Neural cell (in vitro differentiated cells): Measurements from ENCODE around the gene MEIS3. TPM values are rescaled to one million over a fixed set of nuclear protein-coding genes. Genes with fewer than 3 reads are reported as not detected.

Source experiments
- H2AFZ ChIP-seq: fragments of 200-600, 300-800 bp; sonication (generic), shearing (Covaris generic); 2 replicates; pipeline ENCODE4 v1.6.0; 2014; ENCODE audit warnings: low read depth, mild to moderate bottlenecking, antibody characterized with exemption, low read length, moderate library complexity
- H3F3A ChIP-seq: fragments of 200-600 bp; shearing (Covaris generic); 2 replicates; pipeline ENCODE4 v1.6.1; 2016; ENCODE audit warnings: mild to moderate bottlenecking, moderate library complexity, mixed read lengths, antibody characterized with exemption, low read length; ENCODE audit not compliant: insufficient read depth, poor library complexity, severe bottlenecking
- H3K27ac ChIP-seq: fragments of 200-600, 300-800 bp; sonication (generic), shearing (Covaris generic); 2 replicates; pipeline ENCODE4 v1.5.1; 2014; ENCODE audit warnings: mild to moderate bottlenecking, low read length, moderate library complexity
- H3K27me3 ChIP-seq: fragments of 300-800, 200-600 bp; sonication (generic), shearing (Covaris generic); 2 replicates; pipeline ENCODE4 v1.6.0; 2014; ENCODE audit warnings: mild to moderate bottlenecking, low read depth, low read length, moderate library complexity; ENCODE audit not compliant: insufficient read depth
- H3K36me3 ChIP-seq: fragments of 300-800, 200-600 bp; sonication (generic), shearing (Covaris generic); 2 replicates; pipeline ENCODE4 v1.5.1; 2014; ENCODE audit warnings: mild to moderate bottlenecking, antibody characterized with exemption, low read length, moderate library complexity; ENCODE audit not compliant: insufficient read depth
- H3K4me2 ChIP-seq: fragments of 300-800, 200-600 bp; sonication (generic), shearing (Covaris generic); 2 replicates; pipeline ENCODE4 v1.6.0; 2014; ENCODE audit warnings: mild to moderate bottlenecking, low read length
- H3K4me3 ChIP-seq: fragments of 300-800, 200-600 bp; sonication (generic), shearing (Covaris generic); 2 replicates; pipeline ENCODE4 v1.5.1; 2014; ENCODE audit warnings: mild to moderate bottlenecking, low read length, moderate library complexity
- H3K79me2 ChIP-seq: fragments of 200-600 bp; shearing (Covaris generic); replicated peaks from 2 replicates; pipeline ENCODE4 v1.6.0; 2014; ENCODE audit warnings: mild to moderate bottlenecking, low read length, moderate library complexity; ENCODE audit not compliant: insufficient read depth
- H3K9ac ChIP-seq: fragments of 300-800, 200-600 bp; sonication (generic), shearing (Covaris generic); 2 replicates; pipeline ENCODE4 v1.6.1; 2016; ENCODE audit warnings: mild to moderate bottlenecking, low read length, mixed read lengths
- H3K9me2 ChIP-seq: fragments of 200-600 bp; shearing (Covaris generic); 2 replicates; pipeline ENCODE4 v1.6.1; 2016; ENCODE audit warnings: mild to moderate bottlenecking, low read length, mixed read lengths; ENCODE audit not compliant: insufficient read depth
- H3K9me3 ChIP-seq: fragments of 200-600, 300-800 bp; sonication (generic), shearing (Covaris generic); 2 replicates; pipeline ENCODE4 v1.6.1; 2016; ENCODE audit warnings: mild to moderate bottlenecking, mixed run types, low read length, moderate library complexity, mixed read lengths
- H4K20me1 ChIP-seq: fragments of 200-600 bp; shearing (Covaris generic); 2 replicates; pipeline ENCODE4 v1.6.1; 2016; ENCODE audit warnings: mild to moderate bottlenecking, mixed run types; ENCODE audit not compliant: insufficient read depth
- EP300 ChIP-seq: fragments of 450-650 bp; conservative IDR thresholded peaks from 2 replicates; pipeline ENCODE4 v1.6.1; 2014; ENCODE audit warnings: antibody characterized with exemption, mild to moderate bottlenecking, moderate library complexity; ENCODE audit not compliant: poor library complexity, severe bottlenecking
- EZH2 ChIP-seq: fragments of 200-600, 300-800 bp; shearing (Covaris generic), sonication (generic); IDR thresholded peaks from 2 replicates; pipeline ENCODE4 v1.6.1; 2014; ENCODE audit warnings: antibody characterized with exemption, low read length, borderline replicate concordance, mild to moderate bottlenecking; ENCODE audit not compliant: insufficient read depth, poor library complexity, severe bottlenecking
- MXI1 ChIP-seq: fragments of 450-650 bp; conservative IDR thresholded peaks from 2 replicates; pipeline ENCODE4 v1.6.1; 2014; ENCODE audit warnings: antibody characterized with exemption, mild to moderate bottlenecking; ENCODE audit not compliant: poor library complexity, severe bottlenecking
- POLR2AphosphoS5 ChIP-seq: IDR thresholded peaks from 2 replicates; pipeline ENCODE4 v1.6.1; 2012
- RAD21 ChIP-seq: fragments of 450-650 bp; conservative IDR thresholded peaks from 2 replicates; pipeline ENCODE4 v1.6.1; 2014; ENCODE audit warnings: antibody characterized with exemption, mild to moderate bottlenecking, moderate library complexity
- SMC3 ChIP-seq: fragments of 450-650 bp; conservative IDR thresholded peaks from 2 replicates; pipeline ENCODE4 v1.6.1; 2014; ENCODE audit warnings: antibody characterized with exemption, mild to moderate bottlenecking, moderate library complexity; ENCODE audit not compliant: poor library complexity
- TAF1 ChIP-seq: IDR thresholded peaks from 2 replicates; pipeline ENCODE4 v1.6.1; 2012; ENCODE audit warnings: low read depth
- polyA plus RNA-seq: library from polyadenylated mRNA; depleted of rRNA; stranded (reverse); fragments of >200 nt; gene quantifications from 2 replicates; pipeline ENCODE4 v1.2.3, GENCODE V29; 2014
- TF ChIP-seq, protein P1 (sequence below): IDR thresholded peaks from 2 replicates; pipeline ENCODE4 v1.6.1; 2012; ENCODE audit warnings: borderline replicate concordance
- TF ChIP-seq, protein P2 (sequence below): fragments of 450-650 bp; IDR thresholded peaks from 2 replicates; pipeline ENCODE4 v1.5.1; 2014; ENCODE audit warnings: antibody characterized with exemption, mild to moderate bottlenecking, moderate library complexity; ENCODE audit not compliant: poor library complexity, severe bottlenecking

The MEIS3 gene
- polyA plus RNA-seq, 1 donor from 2014 or later, result 379 TPM

DNA sequence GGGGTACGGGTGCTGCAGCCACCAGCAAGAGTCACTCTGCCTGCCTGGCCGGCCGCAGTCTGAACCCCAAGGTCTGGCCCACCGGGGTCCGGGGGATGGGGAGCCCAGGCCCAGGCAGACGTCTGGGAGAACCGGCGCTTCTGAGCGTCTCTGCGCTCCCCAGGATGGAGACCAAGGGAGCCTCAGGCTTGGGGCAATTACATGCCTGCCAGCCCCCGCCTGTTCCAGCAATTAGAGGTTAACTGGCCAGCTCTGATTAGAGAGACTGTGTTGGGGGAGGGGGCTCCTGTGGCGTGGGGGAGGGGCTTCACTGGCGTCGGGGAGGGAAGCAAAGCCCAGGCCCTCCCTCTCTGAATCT is 11.9 kb downstream of the MEIS3 start:
- TF ChIP-seq, protein P1, sequence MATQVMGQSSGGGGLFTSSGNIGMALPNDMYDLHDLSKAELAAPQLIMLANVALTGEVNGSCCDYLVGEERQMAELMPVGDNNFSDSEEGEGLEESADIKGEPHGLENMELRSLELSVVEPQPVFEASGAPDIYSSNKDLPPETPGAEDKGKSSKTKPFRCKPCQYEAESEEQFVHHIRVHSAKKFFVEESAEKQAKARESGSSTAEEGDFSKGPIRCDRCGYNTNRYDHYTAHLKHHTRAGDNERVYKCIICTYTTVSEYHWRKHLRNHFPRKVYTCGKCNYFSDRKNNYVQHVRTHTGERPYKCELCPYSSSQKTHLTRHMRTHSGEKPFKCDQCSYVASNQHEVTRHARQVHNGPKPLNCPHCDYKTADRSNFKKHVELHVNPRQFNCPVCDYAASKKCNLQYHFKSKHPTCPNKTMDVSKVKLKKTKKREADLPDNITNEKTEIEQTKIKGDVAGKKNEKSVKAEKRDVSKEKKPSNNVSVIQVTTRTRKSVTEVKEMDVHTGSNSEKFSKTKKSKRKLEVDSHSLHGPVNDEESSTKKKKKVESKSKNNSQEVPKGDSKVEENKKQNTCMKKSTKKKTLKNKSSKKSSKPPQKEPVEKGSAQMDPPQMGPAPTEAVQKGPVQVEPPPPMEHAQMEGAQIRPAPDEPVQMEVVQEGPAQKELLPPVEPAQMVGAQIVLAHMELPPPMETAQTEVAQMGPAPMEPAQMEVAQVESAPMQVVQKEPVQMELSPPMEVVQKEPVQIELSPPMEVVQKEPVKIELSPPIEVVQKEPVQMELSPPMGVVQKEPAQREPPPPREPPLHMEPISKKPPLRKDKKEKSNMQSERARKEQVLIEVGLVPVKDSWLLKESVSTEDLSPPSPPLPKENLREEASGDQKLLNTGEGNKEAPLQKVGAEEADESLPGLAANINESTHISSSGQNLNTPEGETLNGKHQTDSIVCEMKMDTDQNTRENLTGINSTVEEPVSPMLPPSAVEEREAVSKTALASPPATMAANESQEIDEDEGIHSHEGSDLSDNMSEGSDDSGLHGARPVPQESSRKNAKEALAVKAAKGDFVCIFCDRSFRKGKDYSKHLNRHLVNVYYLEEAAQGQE, result no peak
- TF ChIP-seq RAD21 (no peak), MXI1 (no peak), TAF1 (no peak), EP300 (no peak)
- no peaks in the 10 kb centered on the region for H4K20me1 ChIP-seq
- H3F3A ChIP-seq, result no peaks in the 10 kb centered on the region
- H2AFZ ChIP-seq, result no peak overlapping the region
- no peak overlapping the region for H3K9ac ChIP-seq
- no peak overlapping the region for H3K4me2 ChIP-seq
- no peaks in the 10 kb centered on the region for H3K9me2 ChIP-seq
- no peaks in the 10 kb centered on the region for H3K27me3 ChIP-seq
- no peaks in the 10 kb centered on the region for H3K36me3 ChIP-seq
- no peak overlapping the region for H3K27ac ChIP-seq
- no peaks in the 10 kb centered on the region for H3K9me3 ChIP-seq
- no peaks in the 10 kb centered on the region for H3K79me2 ChIP-seq
- no peak overlapping the region for H3K4me3 ChIP-seq

DNA sequence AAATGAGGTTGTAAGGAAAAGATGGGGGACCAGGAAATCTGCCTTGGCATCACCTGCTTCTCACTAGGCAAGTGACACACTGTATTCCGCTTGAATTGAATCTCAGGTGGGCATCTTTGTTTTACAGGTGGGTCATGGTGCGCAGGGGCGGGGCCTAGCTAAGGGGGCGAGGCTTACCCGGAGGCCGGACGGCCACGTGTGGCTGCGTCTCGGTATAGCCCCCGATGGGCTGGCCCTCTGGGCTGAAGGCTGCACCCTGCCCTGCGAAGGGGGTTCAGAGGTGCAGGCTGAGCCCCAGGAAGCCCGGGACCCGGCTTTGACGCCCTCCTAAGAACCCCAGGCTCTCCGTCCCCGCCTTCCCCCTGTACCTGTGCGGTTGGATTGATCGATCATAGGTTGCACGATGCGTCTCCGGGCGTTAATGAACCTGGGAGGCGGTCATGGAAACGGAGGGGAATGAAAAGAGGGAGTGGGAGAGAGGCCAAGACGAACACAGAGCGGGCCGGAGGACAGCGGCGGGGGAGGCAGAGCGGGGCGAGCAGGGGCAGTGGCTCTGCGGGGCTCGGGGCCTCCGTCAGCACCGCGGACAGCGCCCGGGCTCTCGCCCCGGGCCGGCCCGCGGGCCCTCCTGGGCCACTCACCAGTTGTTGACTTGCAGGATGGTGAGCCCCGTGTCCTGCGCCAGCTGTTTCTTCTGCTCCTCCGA is 12.5 kb downstream of the MEIS3 start:
- Histone ChIP-seq H3F3A (no peaks in the 10 kb centered on the region), H3K9me3 (no peaks in the 10 kb centered on the region), H4K20me1 (no peaks in the 10 kb centered on the region), H3K9ac (no peak overlapping the region), H2AFZ (no peak overlapping the region), H3K79me2 (no peaks in the 10 kb centered on the region), H3K27me3 (no peaks in the 10 kb centered on the region), H3K4me2 (no peak overlapping the region), H3K27ac (no peak overlapping the region), H3K36me3 (no peaks in the 10 kb centered on the region), H3K9me2 (no peaks in the 10 kb centered on the region), H3K4me3 (no peak overlapping the region)
- TF ChIP-seq MXI1 (no peak), SMC3 (no peak), RAD21 (no peak), EZH2 (no peak), POLR2AphosphoS5 (no peak), EP300 (no peak), TAF1 (no peak)
- TF ChIP-seq, protein P2, sequence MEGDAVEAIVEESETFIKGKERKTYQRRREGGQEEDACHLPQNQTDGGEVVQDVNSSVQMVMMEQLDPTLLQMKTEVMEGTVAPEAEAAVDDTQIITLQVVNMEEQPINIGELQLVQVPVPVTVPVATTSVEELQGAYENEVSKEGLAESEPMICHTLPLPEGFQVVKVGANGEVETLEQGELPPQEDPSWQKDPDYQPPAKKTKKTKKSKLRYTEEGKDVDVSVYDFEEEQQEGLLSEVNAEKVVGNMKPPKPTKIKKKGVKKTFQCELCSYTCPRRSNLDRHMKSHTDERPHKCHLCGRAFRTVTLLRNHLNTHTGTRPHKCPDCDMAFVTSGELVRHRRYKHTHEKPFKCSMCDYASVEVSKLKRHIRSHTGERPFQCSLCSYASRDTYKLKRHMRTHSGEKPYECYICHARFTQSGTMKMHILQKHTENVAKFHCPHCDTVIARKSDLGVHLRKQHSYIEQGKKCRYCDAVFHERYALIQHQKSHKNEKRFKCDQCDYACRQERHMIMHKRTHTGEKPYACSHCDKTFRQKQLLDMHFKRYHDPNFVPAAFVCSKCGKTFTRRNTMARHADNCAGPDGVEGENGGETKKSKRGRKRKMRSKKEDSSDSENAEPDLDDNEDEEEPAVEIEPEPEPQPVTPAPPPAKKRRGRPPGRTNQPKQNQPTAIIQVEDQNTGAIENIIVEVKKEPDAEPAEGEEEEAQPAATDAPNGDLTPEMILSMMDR, result no peak
- TF ChIP-seq, protein P1, result no peak
